Gastroesophageal sphincter (tissue), 4 donors: Measurements from ENCODE around the gene VPS18. TPM values are rescaled to one million over a fixed set of nuclear protein-coding genes. Genes with fewer than 3 reads are reported as not detected.

Experiments
- ATAC-seq: fragments of 150-250 bp; one replicate; pipeline ENCODE4 v1.9.1; 2016; ENCODE audit warnings: mild to moderate bottlenecking, moderate library complexity
- H3K27ac ChIP-seq, 4 donors: fragments of 200-600 bp; sonication (generic) in 3 of 4; 1 replicate in 3 of 4; 2 replicates in 1 of 4; pipeline ENCODE4 v1.5.1; 2016 to 2019
- H3K27me3 ChIP-seq: fragments of 200-600 bp; sonication (generic); one replicate; pipeline ENCODE4 v1.5.1; 2019
- H3K36me3 ChIP-seq, 2 donors: fragments of 200-600 bp; sonication (generic); one replicate each; pipeline ENCODE4 v1.5.1; 2019; ENCODE audit warnings: control low read depth in 1 of 2
- H3K4me1 ChIP-seq, 3 donors: fragments of 200-600 bp; sonication (generic); 1 replicate in 2 of 3; 2 replicates in 1 of 3; pipeline ENCODE4 v1.5.1; 2016 to 2019; ENCODE audit warnings: control low read depth in 2 of 3
- H3K4me3 ChIP-seq, 2 donors: fragments of 200-600 bp; sonication (generic); one replicate each; pipeline ENCODE4 v1.5.1; 2019; ENCODE audit warnings: mild to moderate bottlenecking in 1 of 2, moderate library complexity in 1 of 2
- H3K9me3 ChIP-seq, 3 donors: fragments of 200-600 bp; sonication (generic); one replicate each; pipeline ENCODE4 v1.5.1; 2017 to 2019; ENCODE audit warnings: control low read depth in 2 of 3
- CTCF ChIP-seq, 4 experiments: fragments of 200-600 bp in 2 of 4; fragments of 450-650 bp in 2 of 4; sonication (generic) in 1 of 4; IDR thresholded peaks; one replicate each; pipeline ENCODE4 v1.5.1; 2017 to 2019; ENCODE audit warnings: antibody characterized with exemption in 4 of 4, mild to moderate bottlenecking in 2 of 4, moderate library complexity in 2 of 4
- EP300 ChIP-seq: sonication (generic); formaldehyde crosslinking; IDR thresholded peaks from one replicate; pipeline ENCODE4 v1.6.1; 2017; ENCODE audit warnings: antibody characterized with exemption, mild to moderate bottlenecking
- POLR2A ChIP-seq, 2 donors: fragments of 450-650 bp; IDR thresholded peaks; one replicate each; pipeline ENCODE4 v1.6.1; 2017; ENCODE audit warnings: antibody characterized with exemption in 2 of 2, mild to moderate bottlenecking in 2 of 2, moderate library complexity in 1 of 2
- POLR2AphosphoS5 ChIP-seq: sonication (generic); formaldehyde crosslinking; IDR thresholded peaks from one replicate; pipeline ENCODE4 v1.6.1; 2017; ENCODE audit warnings: antibody characterized with exemption
- WGBS, 2 donors: methylation state at CpG; one replicate each; pipeline ENCODE4 v1.1.5; 2018; ENCODE audit warnings: low coverage in 1 of 2; 5-methylcytosine and 5-hydroxymethylcytosine counted together
- total RNA-seq, 4 donors: library from RNA; depleted of rRNA; stranded (reverse); fragments of >200 nt; gene quantifications; one replicate each; pipeline ENCODE4 v1.1.0, GENCODE V29; 2016

The VPS18 gene
- total RNA-seq, 4 donors from 2014 or later: 24.6 to 36.3 (median 29.9) TPM

- WGBS, 2 donors: 71 to 83% methylated on average over 3 to 5 of the region's 5 CpGs
- Histone ChIP-seq H3K9me3 (no peaks in the 10 kb centered on the region), H3K27me3 (peaks cover 23% of the 10 kb centered on the region), H3K4me3 (no peak overlapping the region), H3K36me3 (no peaks in the 10 kb centered on the region), H3K4me1 (peaks cover 0 to 16% (median 8%) of the 10 kb centered on the region in 3 donors), H3K27ac (no peak overlapping the region)
- TF ChIP-seq EP300 (no peak), CTCF (IDR thresholded peaks at IDR 0.05) (no peak), POLR2AphosphoS5 (no peak), POLR2A (IDR thresholded peaks at IDR 0.05) (no peak)
- ATAC-seq: no peak
These were observed 27.8 kb downstream of the VPS18 start for GRCh38 chr15:40921949-40922607.

GRCh38 chr15:40922608-40923005 lies 28.4 kb downstream of the VPS18 start:
- WGBS, 2 donors: 40 to 52% methylated on average over 2 to 3 of the region's 10 CpGs
- peaks cover 28% of the 10 kb centered on the region for H3K27me3 ChIP-seq
- peaks cover 0 to 21% (median 9%) of the 10 kb centered on the region in 3 donors for H3K4me1 ChIP-seq
- no peaks in the 10 kb centered on the region for H3K9me3 ChIP-seq
- no peaks in the 10 kb centered on the region for H3K36me3 ChIP-seq
- ATAC-seq: no peak
- no peak overlapping the region for H3K4me3 ChIP-seq
- H3K27ac ChIP-seq: no peak overlapping the region
- TF ChIP-seq POLR2A (IDR thresholded peaks at IDR 0.05): no peak
- TF ChIP-seq POLR2AphosphoS5: no peak
- no peak for TF ChIP-seq CTCF (IDR thresholded peaks at IDR 0.05)

GRCh38 chr15:40923551-40923950 lies 29.3 kb downstream of the VPS18 start:
- Histone ChIP-seq H3K9me3 (no peaks in the 10 kb centered on the region), H3K36me3 (no peaks in the 10 kb centered on the region), H3K27me3 (peaks cover 37% of the 10 kb centered on the region), H3K27ac (no peak overlapping the region), H3K4me1 (peaks cover 0 to 30% (median 18%) of the 10 kb centered on the region in 3 donors), H3K4me3 (no peak overlapping the region)
- TF ChIP-seq CTCF (IDR thresholded peaks at IDR 0.05): no peak
- TF ChIP-seq POLR2A (IDR thresholded peaks at IDR 0.05): no peak
- ATAC-seq: no peak
- 86% methylated on average over 6 of the region's 9 CpGs; no CpG with 5 or more reads in 1 of the 2 donors for WGBS, 2 donors

- H3K27ac ChIP-seq: no peak overlapping the region
- ATAC-seq: no peak
- H3K4me3 ChIP-seq: no peak overlapping the region
These were observed 31.2 kb downstream of the VPS18 start for GRCh38 chr15:40925495-40925862.

More at GRCh38 chr15:40925495-40925862, 31.2 kb downstream of the VPS18 start:
- TF ChIP-seq EP300 (no peak), POLR2AphosphoS5 (no peak), POLR2A (IDR thresholded peaks at IDR 0.05) (no peak), CTCF (IDR thresholded peaks at IDR 0.05) (no peak)
- Histone ChIP-seq H3K27me3 (peaks cover 57% of the 10 kb centered on the region), H3K9me3 (no peaks in the 10 kb centered on the region), H3K4me1 (peaks cover 0 to 50% (median 35%) of the 10 kb centered on the region in 3 donors), H3K36me3 (no peaks in the 10 kb centered on the region)
- 18% methylated on average over 2 of the region's 30 CpGs; no CpG with 5 or more reads in 1 of the 2 donors for WGBS, 2 donors
